GM12878 (cell line): ENCODE measurements around the gene USP10. TPM values are rescaled to one million over a fixed set of nuclear protein-coding genes. Genes with fewer than 3 reads are reported as not detected.

Source experiments
- ATAC-seq: fragments of 200-7000 bp; cut with Tn5 transposase; 3 replicates; pipeline ENCODE4 v1.9.1; 2020; ENCODE audit warnings: mild to moderate bottlenecking, moderate library complexity
- BruUV-seq: library from RNA; stranded (reverse); fragments of 400-500 nt; replicated peaks from 2 replicates; lab custom pipeline; 2021; lab: Mats Ljungman, UMichigan
- CTCF ChIA-PET: fragments of 300-600 bp; sonication (Branson Sonifier 250); formaldehyde crosslinking; extraction: SDS; loops from one replicate; lab custom pipeline; 2021; ENCODE audit warnings: inconsistent platforms; lab: Yijun Ruan, JAX
- POLR2A ChIA-PET: fragments of 350-600 bp; formaldehyde crosslinking; extraction: SDS; loops from one replicate; lab custom pipeline; 2021; ENCODE audit warnings: inconsistent platforms; lab: Charles Lee
- RAD21 ChIA-PET: fragments of 300-600 bp; sonication (Branson Sonifier 250); formaldehyde crosslinking; loops from one replicate; lab custom pipeline; 2023; ENCODE audit warnings: antibody characterized with exemption; ENCODE audit not compliant: unreplicated experiment; lab: Charles Lee
- SMC1A ChIA-PET: fragments of 300-600 bp; sonication (Branson Sonifier 250); formaldehyde crosslinking; loops from one replicate; lab custom pipeline; 2023; ENCODE audit not compliant: unreplicated experiment, uncharacterized antibody; lab: Charles Lee
- DNase-seq: peaks from one replicate; pipeline ENCODE4 v3.0.0-alpha.2; 2011; ENCODE audit warnings: low read depth, low spot score
- FAIRE-seq: peaks from 3 replicates; lab custom pipeline; 2011; peaks lifted over from hg19 to GRCh38; lab: Jason Lieb, UNC
- H2AFZ ChIP-seq: 2 replicates; pipeline ENCODE4 v1.6.0; 2011; ENCODE audit warnings: low read depth, low read length, control low read depth; ENCODE audit not compliant: control insufficient read depth
- H3K27ac ChIP-seq: 2 replicates; pipeline ENCODE4 v1.5.1; 2011; ENCODE audit warnings: control low read depth; ENCODE audit not compliant: control insufficient read depth, insufficient read depth
- H3K27me3 ChIP-seq, 2 experiments: replicated peaks in 1 of 2; 2 replicates each; pipeline versions ENCODE4 v1.6.0 to v1.6.1; 2011; ENCODE audit warnings: low read length in 1 of 2; ENCODE audit not compliant: control insufficient read depth in 2 of 2, insufficient read depth in 2 of 2
- H3K36me3 ChIP-seq, 2 experiments: 2 replicates each; pipeline ENCODE4 v1.5.1; 2011; ENCODE audit warnings: low read length in 1 of 2; ENCODE audit not compliant: control insufficient read depth in 2 of 2, insufficient read depth in 2 of 2
- H3K4me1 ChIP-seq: 2 replicates; pipeline ENCODE4 v1.6.1; 2011; ENCODE audit warnings: mild to moderate bottlenecking, low read length, moderate library complexity, mixed read lengths; ENCODE audit not compliant: control insufficient read depth, insufficient read depth
- H3K4me2 ChIP-seq: 2 replicates; pipeline ENCODE4 v1.6.0; 2011; ENCODE audit warnings: control low read depth; ENCODE audit not compliant: control insufficient read depth, insufficient read depth
- H3K4me3 ChIP-seq: fragments of 200-600 bp; sonication (generic); 2 replicates; pipeline ENCODE4 v1.5.1; 2016
- H3K79me2 ChIP-seq: 2 replicates; pipeline ENCODE4 v1.6.0; 2011; ENCODE audit warnings: low read length; ENCODE audit not compliant: control insufficient read depth, insufficient read depth
- H3K9ac ChIP-seq: 2 replicates; pipeline ENCODE4 v1.8.0; 2011; ENCODE audit warnings: low read length, control low read depth, mixed read lengths; ENCODE audit not compliant: control insufficient read depth, insufficient read depth
- H3K9me3 ChIP-seq: replicated peaks from 3 replicates; pipeline ENCODE4 v1.5.1; 2011; ENCODE audit warnings: mild to moderate bottlenecking, low read length; ENCODE audit not compliant: control insufficient read depth, insufficient read depth
- H4K20me1 ChIP-seq: 2 replicates; pipeline ENCODE4 v1.6.0; 2011; ENCODE audit not compliant: control insufficient read depth, insufficient read depth
- CBFB ChIP-seq: IDR thresholded peaks from 2 replicates; pipeline ENCODE4 v1.6.1; 2016; ENCODE audit warnings: antibody characterized with exemption, low read depth
- CHD2 ChIP-seq: IDR thresholded peaks from 2 replicates; pipeline ENCODE4 v1.6.1; 2011; ENCODE audit warnings: low read depth, low read length, improper control_type of control experiment, borderline replicate concordance
- CREB1 ChIP-seq: IDR thresholded peaks from 2 replicates; pipeline ENCODE4 v1.6.1; 2012; ENCODE audit warnings: low read depth, mild to moderate bottlenecking, inconsistent platforms
- EP300 ChIP-seq, 2 experiments: fragments of 150-350 bp in 1 of 2; IDR thresholded peaks; 2 replicates each; pipeline ENCODE4 v1.6.1; 2011 to 2012; ENCODE audit warnings: low read depth in 2 of 2, low read length in 2 of 2, borderline replicate concordance in 1 of 2, improper control_type of control experiment in 1 of 2, inconsistent platforms in 1 of 2; ENCODE audit not compliant: control insufficient read depth in 1 of 2
- ESRRA ChIP-seq: IDR thresholded peaks from 2 replicates; pipeline ENCODE4 v1.6.1; 2012; ENCODE audit warnings: mild to moderate bottlenecking, low read length, improper control_type of control experiment
- ETV6 ChIP-seq, 2 experiments: fragments of 450-650 bp in 1 of 2; IDR thresholded peaks in 1 of 2; conservative IDR thresholded peaks in 1 of 2; 2 replicates each; pipeline ENCODE4 v1.6.1; 2014; ENCODE audit warnings: antibody characterized with exemption in 1 of 2, borderline replicate concordance in 1 of 2, low read depth in 1 of 2, mild to moderate bottlenecking in 1 of 2, moderate library complexity in 1 of 2
- GATAD2B ChIP-seq: fragments of 450-650 bp; conservative IDR thresholded peaks from 2 replicates; pipeline ENCODE4 v1.6.1; 2017; ENCODE audit warnings: low read depth, mild to moderate bottlenecking, moderate library complexity
- KAT2A ChIP-seq: conservative IDR thresholded peaks from 2 replicates; pipeline ENCODE4 v1.6.1; 2011; ENCODE audit warnings: low read depth, low read length; ENCODE audit not compliant: control insufficient read depth
- NR2F1 ChIP-seq: fragments of 450-650 bp; conservative IDR thresholded peaks from 2 replicates; pipeline ENCODE4 v1.6.1; 2017; ENCODE audit warnings: mild to moderate bottlenecking
- NRF1 ChIP-seq: conservative IDR thresholded peaks from 2 replicates; pipeline ENCODE4 v1.6.1; 2011; ENCODE audit warnings: mild to moderate bottlenecking, low read depth, low read length, improper control_type of control experiment
- PAX5 ChIP-seq: IDR thresholded peaks from 2 replicates; pipeline ENCODE4 v1.6.1; 2011; ENCODE audit warnings: low read depth, low read length, borderline replicate concordance
- POLR2AphosphoS5 ChIP-seq: IDR thresholded peaks from 2 replicates; pipeline ENCODE4 v1.6.1; 2011; ENCODE audit warnings: mild to moderate bottlenecking, low read length, inconsistent platforms
- SIX5 ChIP-seq: IDR thresholded peaks from 2 replicates; pipeline ENCODE4 v1.6.1; 2011; ENCODE audit warnings: mild to moderate bottlenecking, low read depth, low read length, moderate library complexity; ENCODE audit not compliant: severe bottlenecking
- SMAD1 ChIP-seq: fragments of 450-650 bp; IDR thresholded peaks from 2 replicates; pipeline ENCODE4 v1.6.1; 2018; ENCODE audit warnings: mild to moderate bottlenecking, low read depth; ENCODE audit not compliant: partially characterized antibody
- SMARCA5 ChIP-seq: fragments of 450-650 bp; IDR thresholded peaks from 2 replicates; pipeline ENCODE4 v1.6.1; 2017; ENCODE audit warnings: mild to moderate bottlenecking
- SP1 ChIP-seq: IDR thresholded peaks from one replicate; pipeline ENCODE4 v1.6.1; 2011; ENCODE audit warnings: low read depth, low read length
- STAT3 ChIP-seq: IDR thresholded peaks from 2 replicates; pipeline ENCODE4 v1.6.1; 2011; ENCODE audit warnings: low read depth, low read length, improper control_type of control experiment
- ZBED1 ChIP-seq: IDR thresholded peaks from 2 replicates; pipeline ENCODE4 v1.6.1; 2016; ENCODE audit warnings: borderline replicate concordance
- ZNF24 ChIP-seq: fragments of 450-650 bp; IDR thresholded peaks from 2 replicates; pipeline ENCODE4 v1.6.1; 2017; ENCODE audit warnings: antibody characterized with exemption, mild to moderate bottlenecking
- WGBS: methylation state at CpG from one replicate; pipeline ENCODE4 v1.1.6; 2016; ENCODE audit warnings: low lambda C conversion rate; ENCODE audit not compliant: insufficient replicate concordance, insufficient coverage; ENCODE audit errors: missing lambda C conversion rate; 5-methylcytosine and 5-hydroxymethylcytosine counted together
- in situ Hi-C: fragments of 300-500 bp; cut with MboI; formaldehyde crosslinking; loops from 9 replicates; pipeline ENCODE4 v1.14.3; 2018; ENCODE audit warnings: mixed read lengths
- intact Hi-C: fragments of 100-400 bp; cut with micrococcal nuclease; formaldehyde crosslinking; loops from one replicate; pipeline ENCODE4 v1.14.2; 2022; ENCODE audit not compliant: unreplicated experiment
- polyA plus RNA-seq, 11 experiments: library from polyadenylated mRNA; depleted of rRNA in 4 of 11; unstranded in 6 of 11; stranded (reverse) in 5 of 11; fragments of >200 nt; fragmentation: Nextera tagmentation in 4 of 11; fragmentation: Illumina TruSeq in 1 of 11; extraction: Ambion mirVana in 4 of 11; extraction: Trizol in 1 of 11; gene quantifications; 1 replicate in 1 of 11; 2 replicates in 10 of 11; pipeline versions ENCODE4 v1.2.1 to v1.2.3, GENCODE V29; 2011 to 2016; ENCODE audit warnings: inconsistent platforms in 2 of 11, missing spikeins in 2 of 11, low read depth in 1 of 11
- total RNA-seq, 4 experiments: library from RNA; depleted of rRNA in 3 of 4; stranded (reverse); fragments of >200 nt in 3 of 4; fragmentation: Illumina TruSeq in 1 of 4; extraction: Trizol in 1 of 4; gene quantifications; 2 replicates each; pipeline versions ENCODE4 v1.2.1 to v1.2.3, GENCODE V29; 2013 to 2021
- TF ChIP-seq, protein P1 (sequence below): fragments of 450-650 bp; IDR thresholded peaks from 2 replicates; pipeline ENCODE4 v1.6.1; 2017; ENCODE audit warnings: mild to moderate bottlenecking, moderate library complexity

The USP10 gene
- total and polyA plus RNA-seq, 10 of the 15 experiments (the other 5 are each of a cell fraction or from before 2014, with no cell fraction given) = 46.1 to 160 (median 105) TPM

DNA sequence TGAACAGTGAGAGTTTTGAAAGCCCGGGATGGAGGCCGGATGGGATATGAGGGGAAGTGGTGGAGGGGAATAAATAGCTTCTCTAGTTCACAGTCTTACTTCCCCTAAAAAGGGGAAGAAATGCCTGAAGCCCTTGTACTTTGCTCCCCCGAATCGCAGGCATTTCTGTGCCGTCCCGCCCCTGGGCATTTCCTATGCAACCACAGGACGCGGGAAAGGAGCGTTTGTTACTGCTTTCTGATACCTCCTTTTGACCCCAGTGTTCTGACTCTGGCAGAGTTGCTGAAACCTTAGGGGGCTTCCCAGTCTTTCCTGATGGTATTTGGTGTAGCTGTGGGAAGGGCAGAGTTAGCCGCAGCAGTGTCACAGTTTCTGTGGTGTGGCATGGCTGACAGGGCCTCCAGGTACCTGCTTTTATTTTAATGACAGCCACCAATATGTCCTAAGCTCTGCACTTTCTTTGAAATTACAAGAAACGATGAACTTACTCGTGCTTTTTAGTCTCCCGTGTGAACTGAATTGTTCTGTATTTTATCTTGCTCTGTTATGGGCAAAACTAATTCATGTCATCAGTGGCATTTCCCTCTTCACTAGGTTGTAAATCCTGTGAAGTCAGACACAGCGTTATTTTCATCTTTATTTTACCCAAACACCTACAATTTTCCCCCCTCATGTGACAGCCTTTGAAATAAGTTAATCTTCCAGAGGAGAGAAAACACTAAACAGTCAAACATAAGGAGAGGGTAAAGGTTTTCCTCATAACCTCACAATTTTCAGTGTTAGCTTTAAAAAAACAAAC lies 27.1 kb downstream of the USP10 start:
- BruUV-seq = no TSS peak
- WGBS = 0% methylated on average over 14 of the region's 14 CpGs
- RAD21 ChIA-PET = interaction anchor here (0.8 to 7.1 kb wide), 21 partner anchors 11 to 244 kb away, joined by 3 to 67 read pairs (median 6); partner anchors contain the start of gene KLHL36
- TF ChIP-seq CHD2 = no peak
- no peak for TF ChIP-seq NRF1
- peak; percentile 57 for TF ChIP-seq GATAD2B
- peak; percentile 68; the same call in 1 of the 2 replicates for TF ChIP-seq ZNF24
- TF ChIP-seq STAT3 = no peak
- no peak for TF ChIP-seq SIX5
- no peak for TF ChIP-seq SMAD1
- 0 out of 2 replicates have a peak, but pooled peaks have one; percentile 13 for TF ChIP-seq SMARCA5
- TF ChIP-seq, protein P1, sequence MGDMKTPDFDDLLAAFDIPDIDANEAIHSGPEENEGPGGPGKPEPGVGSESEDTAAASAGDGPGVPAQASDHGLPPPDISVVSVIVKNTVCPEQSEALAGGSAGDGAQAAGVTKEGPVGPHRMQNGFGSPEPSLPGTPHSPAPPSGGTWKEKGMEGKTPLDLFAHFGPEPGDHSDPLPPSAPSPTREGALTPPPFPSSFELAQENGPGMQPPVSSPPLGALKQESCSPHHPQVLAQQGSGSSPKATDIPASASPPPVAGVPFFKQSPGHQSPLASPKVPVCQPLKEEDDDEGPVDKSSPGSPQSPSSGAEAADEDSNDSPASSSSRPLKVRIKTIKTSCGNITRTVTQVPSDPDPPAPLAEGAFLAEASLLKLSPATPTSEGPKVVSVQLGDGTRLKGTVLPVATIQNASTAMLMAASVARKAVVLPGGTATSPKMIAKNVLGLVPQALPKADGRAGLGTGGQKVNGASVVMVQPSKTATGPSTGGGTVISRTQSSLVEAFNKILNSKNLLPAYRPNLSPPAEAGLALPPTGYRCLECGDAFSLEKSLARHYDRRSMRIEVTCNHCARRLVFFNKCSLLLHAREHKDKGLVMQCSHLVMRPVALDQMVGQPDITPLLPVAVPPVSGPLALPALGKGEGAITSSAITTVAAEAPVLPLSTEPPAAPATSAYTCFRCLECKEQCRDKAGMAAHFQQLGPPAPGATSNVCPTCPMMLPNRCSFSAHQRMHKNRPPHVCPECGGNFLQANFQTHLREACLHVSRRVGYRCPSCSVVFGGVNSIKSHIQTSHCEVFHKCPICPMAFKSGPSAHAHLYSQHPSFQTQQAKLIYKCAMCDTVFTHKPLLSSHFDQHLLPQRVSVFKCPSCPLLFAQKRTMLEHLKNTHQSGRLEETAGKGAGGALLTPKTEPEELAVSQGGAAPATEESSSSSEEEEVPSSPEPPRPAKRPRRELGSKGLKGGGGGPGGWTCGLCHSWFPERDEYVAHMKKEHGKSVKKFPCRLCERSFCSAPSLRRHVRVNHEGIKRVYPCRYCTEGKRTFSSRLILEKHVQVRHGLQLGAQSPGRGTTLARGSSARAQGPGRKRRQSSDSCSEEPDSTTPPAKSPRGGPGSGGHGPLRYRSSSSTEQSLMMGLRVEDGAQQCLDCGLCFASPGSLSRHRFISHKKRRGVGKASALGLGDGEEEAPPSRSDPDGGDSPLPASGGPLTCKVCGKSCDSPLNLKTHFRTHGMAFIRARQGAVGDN = 0 out of 2 replicates have a peak, but pooled peaks have one; percentile 55
- peak; percentile 92 for TF ChIP-seq NR2F1
- TF ChIP-seq EP300 (IDR thresholded peaks at IDR 0.05; ENCODE audit: borderline replicate concordance in 1 of 2, control insufficient read depth in 1 of 2, low read depth in 2 of 2, low read length in 2 of 2) = peak in 1 of 2 experiments; percentile 63; a peak in 1 of 4 replicates
- TF ChIP-seq ETV6 (conservative IDR thresholded peaks at IDR 0.05 in 1 of 2, IDR thresholded peaks at IDR 0.05 in 1 of 2; ENCODE audit: borderline replicate concordance in 1 of 2, low read depth in 1 of 2) = peak in 1 of 2 experiments; percentile 64; a peak in 1 of 4 replicates
- TF ChIP-seq CREB1 = no peak
- TF ChIP-seq ZBED1 = no peak
- TF ChIP-seq KAT2A = no peak
- TF ChIP-seq POLR2AphosphoS5 = peak; percentile 57; the same call in 1 of the 2 replicates
- peak; percentile 21 for TF ChIP-seq SP1
- TF ChIP-seq ESRRA = no peak
- TF ChIP-seq PAX5 = 0 out of 2 replicates have a peak, but pooled peaks have one; percentile 44
- TF ChIP-seq CBFB = no peak

More for the DNA sequence above, 27.1 kb downstream of the USP10 start:
- in situ Hi-C loops (loop anchor here (5.0 kb wide), 2 partner anchors 105 to 215 kb away; no protein-coding TSS in a partner anchor), intact Hi-C loops (loop anchor here (1.0 to 2.0 kb wide), 4 partner anchors 26 to 216 kb away; no protein-coding TSS in a partner anchor)
- Histone ChIP-seq H3K9ac (peak overlapping the region; percentile 52), H4K20me1 (no peaks in the 10 kb centered on the region), H3K4me2 (peak overlapping the region; percentile 89), H3K9me3 (no peaks in the 10 kb centered on the region), H3K36me3 (peaks cover 0 to 2% of the 10 kb centered on the region in 2 experiments; a peak in 1 of 4 replicates), H3K4me3 (peak overlapping the region; percentile 66), H3K27ac (peak overlapping the region; percentile 66), H3K4me1 (peaks cover 47% of the 10 kb centered on the region), H3K79me2 (peaks cover 97% of the 10 kb centered on the region), H2AFZ (no peak overlapping the region; the same call in 1 of the 2 replicates), H3K27me3 (no peaks in the 10 kb centered on the region)
- CTCF ChIA-PET = interaction anchor here (0.6 to 10.5 kb wide), 38 partner anchors 10 to 502 kb away, joined by 3 to 196 read pairs (median 10); partner anchors contain the start of gene KLHL36
- ATAC-seq = peak; percentile 76
- peak; percentile 72 for DNase-seq
- POLR2A ChIA-PET = interaction anchor here (0.6 to 2.2 kb wide), 10 partner anchors 12 to 157 kb away, joined by 3 to 8 read pairs (median 4); no protein-coding TSS in a partner anchor
- SMC1A ChIA-PET = interaction anchor here (0.6 to 5.8 kb wide), 29 partner anchors 9 to 447 kb away, joined by 3 to 88 read pairs (median 5); no protein-coding TSS in a partner anchor
- FAIRE-seq = peak; percentile 71
